T-helper 9 cell (primary cell): Measurements from ENCODE around the gene WWOX.

Experiments used
- DNase-seq: peaks from one replicate; pipeline ENCODE4 v3.0.0-alpha.2; 2020

Gene WWOX

DNA sequence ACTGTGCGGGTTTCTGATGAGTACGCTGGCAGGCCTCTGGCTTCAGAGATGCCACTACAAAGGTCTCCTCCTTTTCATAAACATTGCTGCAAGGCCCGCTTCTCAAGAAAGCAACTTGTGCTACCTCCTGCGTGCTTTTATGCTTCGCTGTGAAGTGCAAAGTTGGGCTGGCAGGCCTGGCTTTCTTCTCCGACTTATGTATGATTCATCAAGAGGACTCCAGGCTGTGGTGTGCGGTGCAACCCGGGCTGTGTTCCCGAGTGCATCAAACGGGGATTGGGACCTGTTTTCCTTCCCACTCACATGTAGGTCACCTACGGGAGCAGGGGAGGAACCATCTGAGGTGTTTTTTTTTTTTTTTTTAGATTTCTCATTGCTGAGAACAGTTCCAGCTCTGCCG is 534.1 kb downstream of the WWOX start:
- no peak for DNase-seq

DNA sequence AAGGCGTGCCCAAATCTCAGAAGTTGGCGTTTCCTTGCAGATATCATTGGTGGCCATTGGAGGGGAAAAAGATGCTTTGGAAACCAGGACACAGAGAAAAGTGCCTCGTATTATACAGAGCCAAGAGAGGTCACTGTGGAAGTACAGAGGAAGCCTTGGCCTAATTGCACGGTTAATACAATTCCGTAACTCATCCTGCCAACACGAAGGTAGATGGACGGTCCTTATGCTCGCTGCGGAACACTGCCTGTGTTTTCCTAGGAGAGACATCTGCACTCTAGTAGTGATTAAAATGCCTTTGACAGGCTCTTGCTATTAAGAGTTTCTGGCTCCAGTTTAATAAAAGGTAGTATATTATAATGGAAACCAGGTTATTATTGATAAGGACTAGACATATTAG is 536.4 kb downstream of the WWOX start:
- no peak for DNase-seq

DNA sequence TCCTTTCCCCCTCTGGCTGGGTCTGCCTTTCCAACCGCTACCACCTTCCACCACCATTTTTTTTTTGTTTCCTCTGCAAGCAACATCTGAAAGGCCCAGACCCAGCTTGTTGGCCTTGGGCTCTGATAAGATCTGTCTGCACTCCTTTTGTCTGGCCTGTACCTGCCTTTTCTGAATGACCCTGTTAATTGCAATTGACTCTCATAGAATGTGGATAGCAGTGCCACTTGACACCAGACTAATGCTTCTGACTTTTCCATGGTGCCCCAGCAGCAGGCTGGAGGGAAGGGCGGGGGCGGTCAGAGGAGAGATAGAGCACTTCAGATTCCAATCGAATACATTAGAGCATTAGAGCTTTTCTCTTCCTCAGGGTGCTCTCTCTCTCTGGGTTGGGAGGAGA is 538.9 kb downstream of the WWOX start:
- DNase-seq: no peak

DNA sequence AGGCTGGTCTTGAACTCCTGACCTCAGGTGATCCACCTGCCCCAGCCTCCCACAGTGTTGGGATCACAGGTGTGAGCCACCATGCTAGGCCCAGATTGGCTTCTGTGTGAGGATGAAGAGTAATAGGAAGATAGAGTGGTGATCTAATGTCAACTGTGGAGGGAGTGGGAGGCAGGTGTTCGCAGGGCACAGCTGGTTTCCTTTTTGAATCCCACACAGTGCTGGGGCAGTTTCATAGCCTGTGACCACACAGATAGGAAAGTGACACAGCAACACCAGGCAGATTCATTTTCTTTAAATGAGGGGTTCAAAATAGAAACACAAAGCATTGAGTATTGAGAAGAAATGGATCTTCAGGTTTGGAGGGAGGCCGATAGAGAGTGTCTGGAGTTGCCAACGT is 540.3 kb downstream of the WWOX start:
- DNase-seq: no peak

DNA sequence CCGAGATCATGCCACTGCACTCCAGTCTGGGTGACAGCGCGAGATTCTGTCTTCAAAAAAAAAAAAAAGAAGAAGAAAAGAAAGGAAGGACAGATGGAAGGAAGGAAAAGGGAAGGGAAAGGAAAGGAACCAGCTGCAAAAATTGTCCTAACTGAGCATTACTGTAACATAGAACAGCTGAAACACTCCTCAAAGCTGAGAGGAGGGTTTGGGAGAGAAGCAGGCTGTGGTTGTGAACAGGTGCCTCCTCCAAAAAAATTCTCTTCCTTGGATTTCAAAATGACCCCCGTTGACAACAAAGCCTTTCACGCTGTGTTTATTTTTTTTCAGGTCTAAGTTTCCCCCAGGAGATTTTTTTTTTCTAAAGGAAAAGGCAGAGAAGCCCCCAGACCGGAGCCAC is 541.4 kb downstream of the WWOX start:
- DNase-seq: no peak

DNA sequence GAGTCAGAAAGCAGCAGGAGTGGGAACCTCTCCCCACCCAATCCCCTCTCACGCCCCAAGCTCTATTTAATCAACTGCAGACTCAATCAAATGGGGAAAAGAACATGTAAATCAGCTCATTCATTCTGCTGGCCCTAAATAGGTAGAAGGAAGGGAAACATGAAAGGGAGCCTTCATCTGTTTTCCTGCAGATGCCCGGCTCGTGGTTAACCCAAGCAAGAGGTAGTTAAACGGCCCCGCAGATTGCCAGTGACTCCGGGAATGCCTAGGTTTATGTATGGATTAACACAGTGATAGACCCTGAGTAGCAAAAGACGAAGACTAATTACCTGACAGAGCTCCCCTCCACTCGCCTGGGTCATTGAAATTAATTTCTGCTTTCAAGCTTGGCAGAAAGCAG is 542.0 kb downstream of the WWOX start:
- DNase-seq: no peak

DNA sequence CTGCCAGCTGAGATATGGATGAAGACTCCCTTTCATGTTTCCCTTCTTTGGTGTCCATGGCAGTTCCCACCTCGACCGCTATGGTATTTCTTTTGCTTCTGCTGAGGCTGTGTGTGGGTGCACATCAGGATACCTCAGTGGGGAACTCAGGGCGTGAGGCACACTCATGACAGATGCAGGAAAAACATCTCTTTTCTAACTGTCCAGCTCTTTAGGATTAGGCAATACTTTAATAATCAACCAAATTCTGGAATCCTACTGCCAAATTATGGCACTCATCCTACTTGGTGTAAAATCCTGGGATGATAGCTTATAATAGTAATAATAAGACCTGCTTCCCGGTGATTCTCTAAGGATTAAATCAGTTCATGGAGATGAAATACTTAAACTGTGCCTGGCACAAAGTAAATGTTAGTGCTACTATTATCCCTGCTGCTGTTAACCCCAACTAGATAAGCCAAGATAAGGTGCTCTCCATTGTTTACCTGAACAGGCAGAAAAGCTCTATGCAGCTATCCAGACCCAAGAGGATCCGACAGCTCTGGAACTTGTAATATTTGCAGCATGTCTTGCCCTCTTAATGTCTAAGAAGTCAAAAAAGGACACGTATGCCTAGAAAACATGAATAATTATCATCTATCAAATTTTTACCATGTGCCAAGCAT is 543.3 kb downstream of the WWOX start:
- DNase-seq: no peak

DNA sequence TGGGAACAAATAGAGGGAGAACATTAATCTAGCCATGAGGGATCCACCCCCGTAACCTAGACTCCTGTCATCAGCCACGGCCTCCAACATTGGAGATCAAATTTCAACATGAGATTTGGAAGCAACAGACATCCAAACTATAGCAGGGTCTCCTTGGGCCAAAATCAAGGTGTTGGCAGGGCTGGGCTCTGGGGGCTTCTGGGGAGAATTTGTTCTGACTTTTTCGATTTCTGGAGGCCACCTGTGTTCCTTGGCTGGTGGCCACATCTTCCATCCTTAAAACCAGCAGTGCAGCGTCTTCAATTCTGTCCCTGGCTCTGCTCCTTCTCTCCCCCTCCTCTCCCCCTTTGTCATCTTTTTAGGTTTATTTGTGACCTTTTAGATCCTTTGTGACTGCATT is 546.2 kb downstream of the WWOX start:
- DNase-seq: no peak

DNA sequence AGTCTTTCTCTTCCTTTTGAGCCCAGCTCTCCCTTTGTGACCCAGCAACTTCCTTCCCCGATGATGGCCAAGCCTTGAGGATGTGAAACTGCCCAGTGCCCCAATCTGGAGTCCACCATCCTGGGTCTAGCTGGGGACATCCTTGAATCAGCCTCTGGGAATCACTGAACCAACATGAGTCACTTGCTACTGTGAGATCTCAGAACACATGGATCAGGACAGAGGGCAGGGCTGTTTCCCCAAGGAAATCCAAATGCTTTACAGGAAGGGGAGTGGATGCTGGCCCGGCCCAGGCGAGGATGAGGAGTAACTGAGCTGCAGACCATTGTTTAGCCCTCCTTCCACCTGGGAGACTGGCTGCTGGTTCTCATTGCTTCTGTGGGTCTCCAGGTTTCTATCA is 547.6 kb downstream of the WWOX start:
- no peak for DNase-seq

DNA sequence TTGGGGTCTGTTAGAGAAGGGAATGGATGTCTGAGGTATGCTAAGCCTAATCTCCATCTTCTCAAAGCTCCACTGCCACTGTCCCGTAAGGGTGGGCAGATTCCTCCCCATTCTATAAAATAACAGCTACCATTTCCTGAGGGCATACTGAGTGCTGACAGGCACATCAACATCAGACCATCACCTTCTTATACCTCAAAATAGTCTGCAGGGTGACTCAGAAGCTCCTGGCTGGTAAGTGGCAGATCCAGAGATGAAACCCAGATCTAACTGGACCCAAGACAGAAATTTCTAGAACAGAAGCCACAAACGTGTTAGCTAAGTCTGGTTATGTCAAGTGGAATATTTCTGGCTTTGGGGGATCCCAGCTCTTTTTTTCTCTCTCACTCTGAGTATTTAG is 548.0 kb downstream of the WWOX start:
- no peak for DNase-seq

DNA sequence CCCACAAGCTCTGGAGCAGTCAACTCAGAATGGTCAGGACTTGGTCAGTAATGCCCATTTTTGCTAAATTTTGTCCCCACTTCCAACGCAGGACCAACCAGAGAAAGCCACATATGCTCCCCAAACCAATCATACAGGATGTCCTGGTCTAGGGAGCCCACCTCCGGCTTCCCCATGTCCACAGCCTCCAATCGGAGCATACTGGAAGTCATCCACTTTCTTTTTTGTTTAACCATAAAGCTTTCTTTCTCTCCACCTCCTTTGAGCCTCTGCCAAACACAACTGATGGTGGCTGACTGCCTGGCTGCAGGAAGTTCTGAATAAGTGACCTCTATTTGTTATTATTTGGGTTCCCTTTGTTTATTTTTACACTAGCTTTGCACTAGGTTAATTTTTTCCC is 549.1 kb downstream of the WWOX start:
- DNase-seq: no peak

DNA sequence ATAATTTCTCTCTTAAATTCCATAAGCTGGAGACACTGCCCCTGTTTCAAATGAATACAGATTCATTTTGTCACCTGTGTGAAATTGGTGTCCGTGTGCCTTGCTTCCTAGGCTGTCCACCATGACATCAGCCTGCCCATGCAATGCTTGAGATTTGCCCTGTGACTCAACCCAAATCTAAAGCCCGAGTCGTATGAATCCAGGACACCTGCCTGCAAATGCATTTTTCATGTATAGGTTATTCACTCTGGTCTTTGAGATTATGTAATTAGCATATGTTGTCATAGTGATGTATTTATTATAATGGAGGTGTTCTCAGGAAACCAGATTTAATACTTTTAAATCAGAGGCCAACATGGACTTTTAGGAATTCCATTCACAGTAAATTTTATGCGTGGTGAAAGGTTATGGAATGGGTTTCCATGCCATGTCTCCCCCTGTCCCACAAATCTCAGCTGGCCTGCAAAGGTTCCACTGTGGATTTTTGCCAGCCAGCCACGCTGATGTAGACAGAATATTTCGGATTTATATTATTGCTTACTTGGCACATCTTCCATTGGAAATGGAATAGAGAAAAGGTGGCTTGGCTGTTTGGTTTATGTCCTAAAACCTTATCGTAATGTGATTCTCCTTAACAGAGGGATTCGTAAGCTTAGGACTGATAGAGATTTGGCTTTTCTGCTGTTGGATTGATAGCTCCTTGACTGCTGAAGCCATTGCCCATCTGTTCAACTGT is 551.1 kb downstream of the WWOX start:
- DNase-seq: no peak

DNA sequence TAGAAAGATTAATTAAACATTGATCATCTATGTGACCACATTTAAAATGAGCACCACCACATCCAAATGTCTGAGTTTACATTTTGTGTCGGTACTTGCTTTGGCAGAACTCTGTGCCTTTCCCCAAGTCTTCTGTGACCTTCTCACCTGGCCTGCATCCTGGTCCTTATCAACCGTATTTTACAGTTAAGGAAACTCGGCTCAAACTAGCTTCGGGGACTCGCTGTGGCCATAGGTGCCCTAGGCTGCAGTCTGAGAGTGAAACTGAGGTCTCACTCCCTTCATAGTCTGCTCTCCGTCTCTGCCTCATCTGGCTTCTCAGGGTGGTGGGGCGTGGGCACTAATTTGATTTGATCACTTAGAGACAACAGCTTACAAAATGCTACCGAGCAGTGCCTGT is 555.5 kb downstream of the WWOX start:
- DNase-seq: no peak

DNA sequence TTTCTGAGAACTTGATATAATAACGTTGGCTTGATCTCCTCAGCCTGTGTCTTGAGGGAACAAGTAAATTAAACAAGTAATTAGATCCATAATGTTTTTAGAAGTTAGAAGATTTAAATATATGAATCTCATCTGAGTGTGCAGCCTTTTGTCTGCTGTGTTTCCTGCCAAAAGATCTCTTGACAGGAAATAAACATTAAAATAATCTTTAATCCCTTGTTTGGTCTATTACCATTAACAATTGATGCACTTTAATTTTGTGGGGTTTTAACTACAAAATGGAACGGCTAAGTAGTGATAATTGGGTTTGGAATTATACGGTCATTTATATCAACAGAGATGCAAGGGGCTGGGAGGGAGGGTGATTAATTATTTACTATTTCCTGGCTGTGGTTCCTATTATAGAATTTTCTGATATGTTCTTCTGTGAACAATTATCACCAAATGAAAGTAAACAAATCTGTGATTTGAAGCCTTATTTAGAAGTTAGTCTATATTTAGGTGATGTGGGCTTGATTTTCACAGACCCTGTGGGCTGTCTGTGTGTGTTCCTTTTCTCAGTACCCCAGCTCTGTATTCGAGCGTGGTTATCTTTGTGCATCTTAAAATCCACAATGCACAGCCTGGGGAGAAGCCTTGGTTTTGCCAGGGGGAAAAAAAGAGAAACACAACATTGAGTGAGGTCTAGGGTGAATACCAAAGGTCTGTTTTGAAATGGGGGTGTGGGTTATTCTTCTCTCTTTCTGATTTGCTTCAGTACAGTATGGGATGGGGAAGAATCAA is 556.1 kb downstream of the WWOX start:
- no peak for DNase-seq

DNA sequence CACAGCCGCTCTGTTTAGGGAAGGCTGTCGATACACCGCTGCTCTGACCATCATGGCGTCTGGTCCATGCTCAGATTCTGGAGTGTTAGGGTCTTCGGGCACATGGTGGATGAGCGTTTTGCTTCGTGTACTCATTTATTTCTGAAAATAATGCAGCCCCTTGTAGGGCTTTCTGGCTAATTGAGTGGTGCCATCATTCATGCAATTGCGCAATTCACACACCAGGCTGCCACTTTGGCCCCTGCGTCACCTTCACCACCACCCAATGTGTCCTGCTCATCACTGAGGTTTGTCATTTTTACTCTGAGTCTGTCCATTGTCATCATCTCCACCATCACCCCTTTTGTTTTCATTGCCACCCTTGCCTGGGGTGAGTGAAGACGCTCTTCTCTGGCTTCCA is 557.4 kb downstream of the WWOX start:
- no peak for DNase-seq

DNA sequence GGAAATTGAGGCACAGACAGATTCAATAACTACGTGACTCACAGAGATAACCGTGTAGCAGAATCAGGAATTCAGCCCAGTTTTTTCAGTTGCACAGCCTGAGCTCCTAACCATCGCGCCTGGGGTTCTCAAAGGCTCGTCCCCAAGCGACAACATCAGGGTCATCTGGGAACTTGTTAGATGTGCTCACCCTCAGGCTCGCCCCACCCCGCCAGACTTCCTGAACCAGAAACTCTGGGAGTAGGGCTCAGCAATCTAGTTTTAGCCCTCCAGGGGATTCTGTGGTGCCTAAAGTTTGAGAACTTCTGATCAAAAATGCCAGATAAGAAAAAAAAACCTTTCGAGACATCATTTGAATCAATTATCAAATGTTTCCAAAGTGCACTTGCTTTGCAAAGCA is 559.8 kb downstream of the WWOX start:
- no peak for DNase-seq

DNA sequence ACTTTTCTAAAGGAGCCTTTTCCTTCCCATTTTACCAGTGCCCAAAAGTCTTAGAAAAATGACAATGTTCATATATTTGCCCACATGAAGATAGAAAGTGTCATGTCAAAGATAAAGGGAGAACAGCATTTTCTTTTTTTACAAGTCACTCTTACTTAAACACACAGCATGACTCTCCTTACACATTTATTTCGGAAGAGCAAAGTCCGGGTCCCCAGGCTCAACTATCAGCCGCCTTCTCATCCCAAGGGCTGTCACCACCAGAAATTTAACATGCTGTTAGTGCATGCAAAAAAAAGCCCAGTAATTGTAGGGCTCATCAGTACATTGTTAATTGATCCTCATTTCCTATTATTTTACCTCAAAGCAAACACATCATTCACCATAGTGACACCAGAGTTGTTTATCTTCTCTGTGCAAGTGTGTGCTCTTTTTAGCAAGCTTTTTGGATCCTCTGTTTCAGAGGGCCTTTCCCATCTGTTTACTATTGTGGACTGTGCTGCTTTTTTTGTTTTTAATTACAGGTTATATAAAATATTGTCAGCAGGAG is 560.3 kb downstream of the WWOX start:
- DNase-seq: no peak

DNA sequence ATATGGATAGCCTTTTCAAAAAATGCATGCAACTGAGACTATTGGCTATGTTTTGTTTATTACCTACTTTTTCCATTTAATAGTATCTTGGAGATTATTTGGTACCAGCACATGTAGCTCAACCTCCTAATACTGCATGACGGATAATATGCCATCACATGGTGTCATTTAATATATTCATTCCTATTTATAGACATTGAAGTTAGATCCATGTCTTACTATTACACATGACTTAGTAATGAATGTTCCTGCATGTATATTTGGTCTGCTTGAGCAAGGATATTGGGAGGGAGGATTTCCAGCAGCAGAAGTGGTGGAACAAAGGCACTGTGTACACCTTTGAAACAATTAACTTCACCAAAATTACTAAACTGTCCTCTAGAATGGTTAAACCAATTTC is 561.3 kb downstream of the WWOX start:
- no peak for DNase-seq

DNA sequence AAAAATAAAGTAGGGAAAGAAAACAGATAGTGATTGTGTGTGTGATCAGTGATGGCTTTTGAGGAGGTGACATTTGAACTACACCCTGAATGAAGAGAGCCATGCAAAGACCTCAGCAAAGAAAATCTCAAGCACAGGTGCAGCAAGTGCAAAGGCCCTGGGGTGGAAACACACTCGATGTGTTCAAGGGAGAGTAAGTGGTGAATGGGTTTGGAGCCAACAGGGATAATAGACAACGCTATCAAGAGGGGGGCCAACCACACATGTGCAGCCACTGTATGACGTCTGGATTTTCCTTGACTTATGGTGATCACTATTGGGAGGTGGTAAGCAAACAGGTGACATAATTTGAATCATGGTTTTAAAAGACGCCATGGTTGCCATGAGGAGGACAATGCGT is 564.2 kb downstream of the WWOX start:
- no peak for DNase-seq

DNA sequence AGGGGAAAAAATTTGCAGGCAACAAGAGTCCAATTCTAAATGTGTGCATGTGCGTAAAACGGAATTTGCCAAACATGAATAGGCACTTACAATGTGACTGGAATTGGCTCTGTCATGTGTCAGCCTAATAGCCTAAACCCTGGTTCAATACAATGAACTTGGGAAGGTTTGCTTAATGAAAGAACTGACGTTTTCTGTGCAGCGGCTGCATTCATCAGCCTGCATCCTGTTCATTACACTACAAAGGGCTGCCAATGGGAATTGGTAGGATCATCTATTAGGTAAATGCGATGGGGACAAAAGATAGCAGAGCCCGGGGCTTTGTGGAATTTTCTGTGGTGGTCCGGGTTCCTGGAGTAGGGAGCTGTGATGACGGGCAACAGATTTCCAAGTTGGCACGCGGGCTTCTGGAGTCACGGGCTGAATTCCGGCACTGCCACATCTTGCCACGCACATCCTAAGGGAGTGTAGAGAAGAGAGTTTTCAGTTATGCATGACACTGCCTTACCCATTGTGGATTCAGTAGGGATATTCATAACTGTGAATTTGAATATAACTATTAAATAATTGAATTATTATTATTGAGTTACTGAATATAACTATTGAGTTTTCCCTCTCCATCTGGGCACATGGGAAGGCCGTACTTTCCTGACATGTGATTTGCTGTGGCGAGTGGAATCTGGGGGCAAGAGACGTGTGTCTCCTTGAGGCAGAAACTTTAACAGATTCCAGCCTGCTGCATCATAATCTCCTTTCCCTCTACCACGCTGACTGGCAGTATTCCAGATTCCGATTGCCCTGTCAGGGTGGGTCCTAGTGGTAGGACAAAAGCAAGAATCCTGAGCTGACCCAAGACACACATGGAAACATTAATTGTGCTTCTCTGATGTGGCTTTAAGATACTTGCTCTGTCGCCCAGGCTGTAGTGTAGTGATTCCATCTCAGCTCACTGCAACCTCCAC is 565.6 kb downstream of the WWOX start:
- no peak for DNase-seq

DNA sequence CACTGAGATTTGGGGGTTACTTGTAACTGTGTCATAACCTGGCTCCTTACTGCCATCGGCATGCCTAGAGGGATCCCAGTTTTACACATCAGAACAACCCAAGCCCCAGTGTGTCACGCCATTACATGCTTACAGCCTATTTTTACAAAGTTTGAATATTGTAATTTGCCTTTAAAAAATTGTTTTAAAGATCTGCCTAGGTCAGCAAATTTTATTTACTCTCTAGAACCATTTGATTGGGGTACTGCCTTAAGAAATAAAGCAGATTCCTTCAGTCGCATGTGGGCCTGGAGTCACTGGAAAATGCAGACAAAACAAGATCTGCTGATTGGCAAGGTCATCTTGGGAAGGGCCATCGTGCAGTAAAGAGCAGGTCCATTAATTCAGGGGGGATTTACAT is 566.9 kb downstream of the WWOX start:
- DNase-seq: no peak

DNA sequence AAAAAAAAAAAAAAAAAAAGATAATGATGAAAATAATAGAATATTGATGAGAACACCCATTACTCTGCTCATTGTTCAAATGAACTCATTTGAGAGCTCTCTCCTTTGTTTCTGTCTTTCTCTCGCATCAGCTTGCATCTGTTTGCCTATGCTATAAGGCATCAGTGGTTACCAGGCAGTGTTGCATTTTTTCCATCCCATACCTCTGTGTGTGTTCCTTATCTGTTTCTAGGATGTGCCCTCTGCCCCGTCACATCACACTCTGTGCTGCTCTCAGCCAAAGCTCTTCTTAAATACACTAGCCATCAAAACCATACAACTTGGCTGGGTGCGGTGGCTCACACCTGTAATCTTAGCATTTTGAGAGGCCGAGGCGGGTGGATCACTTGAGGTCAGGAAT is 568.2 kb downstream of the WWOX start:
- DNase-seq: no peak

DNA sequence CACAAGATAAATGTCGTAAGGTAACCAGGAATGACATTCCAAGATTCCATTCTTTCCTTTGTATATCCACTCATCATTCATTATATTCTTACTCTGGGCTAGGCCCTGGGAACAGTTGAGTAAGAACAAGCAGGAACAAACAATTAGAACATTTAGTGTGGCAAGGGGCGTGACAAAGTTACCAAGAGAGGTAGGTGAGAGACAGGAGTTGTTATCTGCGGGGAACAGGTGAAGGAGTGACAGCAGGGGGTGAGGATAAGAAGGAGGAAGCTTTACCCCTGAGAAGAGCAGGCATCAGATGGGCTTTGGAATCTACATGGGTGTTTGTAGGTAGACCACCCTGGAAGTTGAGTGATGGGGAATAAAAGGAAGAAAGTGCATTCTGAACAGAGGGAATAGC is 568.9 kb downstream of the WWOX start:
- no peak for DNase-seq
